GM12878 (cell line): ENCODE data around the gene PARP11. TPM values are rescaled to one million over a fixed set of nuclear protein-coding genes. Genes with fewer than 3 reads are reported as not detected.

Experiments used
- CUX1 ChIP-seq: IDR thresholded peaks from 2 replicates; pipeline ENCODE4 v1.6.1; 2012; ENCODE audit warnings: improper control_type of control experiment, low read depth, low read length; ENCODE audit not compliant: insufficient replicate concordance
- ETV6 ChIP-seq, 2 experiments: fragments of 450-650 bp in 1 of 2; IDR thresholded peaks in 1 of 2; conservative IDR thresholded peaks in 1 of 2; 2 replicates each; pipeline ENCODE4 v1.6.1; 2014; ENCODE audit warnings: antibody characterized with exemption in 1 of 2, borderline replicate concordance in 1 of 2, low read depth in 1 of 2, mild to moderate bottlenecking in 1 of 2, moderate library complexity in 1 of 2
- KLF5 ChIP-seq: fragments of 450-650 bp; IDR thresholded peaks from 2 replicates; pipeline ENCODE4 v1.6.1; 2014; ENCODE audit warnings: mild to moderate bottlenecking; ENCODE audit not compliant: partially characterized antibody
- RB1 ChIP-seq: fragments of 450-650 bp; formaldehyde crosslinking; IDR thresholded peaks from 2 replicates; pipeline ENCODE4 v1.6.1; 2017; ENCODE audit warnings: mild to moderate bottlenecking, borderline replicate concordance
- RUNX3 ChIP-seq: IDR thresholded peaks from 2 replicates; pipeline ENCODE4 v1.6.1; 2012; ENCODE audit warnings: low read length, inconsistent platforms
- SPI1 ChIP-seq: IDR thresholded peaks from 2 replicates; pipeline ENCODE4 v1.6.1; 2011; ENCODE audit warnings: low read depth, mild to moderate bottlenecking, low read length, moderate library complexity, borderline replicate concordance; ENCODE audit not compliant: insufficient read depth
- SUZ12 ChIP-seq: fragments of 200-600 bp; sonication (generic); IDR thresholded peaks from one replicate; pipeline ENCODE4 v1.6.1; 2018; ENCODE audit warnings: antibody characterized with exemption, mild to moderate bottlenecking; ENCODE audit not compliant: unreplicated experiment
- ZNF207 ChIP-seq: fragments of 450-650 bp; IDR thresholded peaks from 2 replicates; pipeline ENCODE4 v1.6.1; 2014; ENCODE audit warnings: antibody characterized with exemption, mild to moderate bottlenecking, borderline replicate concordance
- ZNF687 ChIP-seq: fragments of 450-650 bp; IDR thresholded peaks from 2 replicates; pipeline ENCODE4 v1.6.1; 2017; ENCODE audit warnings: mild to moderate bottlenecking, moderate library complexity
- ZSCAN29 ChIP-seq: fragments of 450-650 bp; IDR thresholded peaks from 2 replicates; pipeline ENCODE4 v1.6.1; 2017; ENCODE audit warnings: mild to moderate bottlenecking, moderate library complexity
- ZZZ3 ChIP-seq: IDR thresholded peaks from 2 replicates; pipeline ENCODE4 v1.6.1; 2011; ENCODE audit warnings: low read depth; ENCODE audit not compliant: control insufficient read depth, insufficient read length
- polyA plus RNA-seq, 11 experiments: library from polyadenylated mRNA; depleted of rRNA in 4 of 11; unstranded in 6 of 11; stranded (reverse) in 5 of 11; fragments of >200 nt; fragmentation: Nextera tagmentation in 4 of 11; fragmentation: Illumina TruSeq in 1 of 11; extraction: Ambion mirVana in 4 of 11; extraction: Trizol in 1 of 11; gene quantifications; 1 replicate in 1 of 11; 2 replicates in 10 of 11; pipeline versions ENCODE4 v1.2.1 to v1.2.3, GENCODE V29; 2011 to 2016; ENCODE audit warnings: inconsistent platforms in 2 of 11, missing spikeins in 2 of 11, low read depth in 1 of 11
- total RNA-seq, 4 experiments: library from RNA; depleted of rRNA in 3 of 4; stranded (reverse); fragments of >200 nt in 3 of 4; fragmentation: Illumina TruSeq in 1 of 4; extraction: Trizol in 1 of 4; gene quantifications; 2 replicates each; pipeline versions ENCODE4 v1.2.1 to v1.2.3, GENCODE V29; 2013 to 2021

Gene PARP11
- total and polyA plus RNA-seq, 10 of the 15 experiments (the other 5 are each of a cell fraction or from before 2014, with no cell fraction given), result 3.0 to 14.1 (median 6.3) TPM

DNA sequence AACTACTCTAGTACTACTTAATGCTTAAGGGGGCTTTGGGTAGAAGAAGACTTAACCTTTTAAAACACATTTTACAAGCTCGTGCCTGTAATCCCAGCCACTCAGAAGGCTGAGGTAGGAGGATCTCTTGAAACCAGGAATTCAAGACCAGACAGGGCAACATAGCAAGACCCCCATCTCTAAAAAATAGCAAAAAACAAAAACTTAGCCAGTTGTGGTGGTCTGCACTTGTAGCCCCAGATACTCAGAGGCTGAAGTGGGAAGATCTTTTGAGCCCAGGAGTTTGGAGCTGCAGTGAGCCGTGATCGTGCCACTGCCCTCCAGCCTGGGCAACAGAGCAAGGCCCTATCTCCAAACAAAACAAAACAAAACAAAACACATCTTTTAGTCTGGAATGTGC, 39.7 kb upstream of the PARP11 start (continued):
- TF ChIP-seq CUX1 (no peak), RB1 (no peak), ZNF687 (no peak), SUZ12 (no peak), SPI1 (no peak), KLF5 (no peak), ZSCAN29 (no peak), ZZZ3 (no peak), ZNF207 (no peak), ETV6 (conservative IDR thresholded peaks at IDR 0.05 in 1 of 2, IDR thresholded peaks at IDR 0.05 in 1 of 2; ENCODE audit: borderline replicate concordance in 1 of 2, low read depth in 1 of 2) (no peak), RUNX3 (no peak)
